Vagina (tissue), 2 donors: Measurements from ENCODE around the gene MBOAT2. TPM values are rescaled to one million over a fixed set of nuclear protein-coding genes. Genes with fewer than 3 reads are reported as not detected.
A peak's percentile ranks its signal among the peaks of the same experiment; 100 is the strongest.

Experiments used
- DNase-seq, 2 donors: peaks; one replicate each; pipeline ENCODE4 v3.0.0-alpha.2; 2017; ENCODE audit errors: extremely low spot score in 2 of 2
- H3K27ac ChIP-seq: fragments of 200-600 bp; sonication (generic); one replicate; pipeline ENCODE4 v1.5.1; 2019
- H3K27me3 ChIP-seq: fragments of 200-600 bp; sonication (generic); one replicate; pipeline ENCODE4 v1.5.1; 2019
- H3K36me3 ChIP-seq, 2 donors: fragments of 200-600 bp; sonication (generic); one replicate each; pipeline ENCODE4 v1.5.1; 2017 to 2019
- H3K4me1 ChIP-seq: fragments of 200-600 bp; sonication (generic); one replicate; pipeline ENCODE4 v1.5.1; 2019
- H3K4me3 ChIP-seq, 2 donors: fragments of 200-600 bp; sonication (generic); 1 replicate in 1 of 2; 2 replicates in 1 of 2; pipeline ENCODE4 v1.5.1; 2016 to 2019
- H3K9me3 ChIP-seq: fragments of 200-600 bp; sonication (generic); one replicate; pipeline ENCODE4 v1.5.1; 2019
- CTCF ChIP-seq, 3 experiments: fragments of 450-650 bp in 2 of 3; fragments of 200-600 bp in 1 of 3; sonication (generic) in 1 of 3; IDR thresholded peaks; one replicate each; pipeline ENCODE4 v1.5.1; 2017 to 2019; ENCODE audit warnings: antibody characterized with exemption in 3 of 3, mild to moderate bottlenecking in 2 of 3, moderate library complexity in 2 of 3
- POLR2A ChIP-seq, 2 donors: fragments of 450-650 bp; IDR thresholded peaks; one replicate each; pipeline ENCODE4 v1.6.1; 2017; ENCODE audit warnings: antibody characterized with exemption in 2 of 2, mild to moderate bottlenecking in 2 of 2, moderate library complexity in 2 of 2
- POLR2AphosphoS5 ChIP-seq, 2 donors: sonication (generic); formaldehyde crosslinking; IDR thresholded peaks; one replicate each; pipeline ENCODE4 v1.9.0; 2017; ENCODE audit warnings: antibody characterized with exemption in 2 of 2, mild to moderate bottlenecking in 2 of 2, low read depth in 1 of 2; ENCODE audit not compliant: insufficient read depth in 1 of 2
- intact Hi-C: fragments of 100-400 bp; cut with DNase I; formaldehyde crosslinking; loops from one replicate; pipeline ENCODE4 v1.15.1; 2023
- total RNA-seq: library from RNA; depleted of rRNA; stranded (reverse); fragments of >200 nt; gene quantifications from one replicate; pipeline ENCODE4 v1.2.3, GENCODE V29; 2016

The MBOAT2 gene
- total RNA-seq, 1 donor from 2014 or later = 32.9 TPM

GRCh38 chr2:8805278-8806210 lies 197.9 kb downstream of the MBOAT2 start:
- H3K27ac ChIP-seq = no peak overlapping the region
- intact Hi-C loops = no loop called here
- DNase-seq = no peak

GRCh38 chr2:8803658-8804379 lies 199.7 kb downstream of the MBOAT2 start:
- H3K36me3 ChIP-seq = peaks cover 0 to 64% of the 10 kb centered on the region in 2 donors

More at GRCh38 chr2:8805278-8806210, 197.9 kb downstream of the MBOAT2 start:
- TF ChIP-seq CTCF (IDR thresholded peaks at IDR 0.05) (no peak), POLR2A (IDR thresholded peaks at IDR 0.05) (no peak), POLR2AphosphoS5 (IDR thresholded peaks at IDR 0.05; ENCODE audit: insufficient read depth in 1 of 2, low read depth in 1 of 2) (no peak)
- Histone ChIP-seq H3K9me3 (no peaks in the 10 kb centered on the region), H3K36me3 (peaks cover 0 to 63% of the 10 kb centered on the region in 2 donors), H3K4me3 (no peak overlapping the region), H3K4me1 (no peaks in the 10 kb centered on the region), H3K27me3 (no peaks in the 10 kb centered on the region)

DNA sequence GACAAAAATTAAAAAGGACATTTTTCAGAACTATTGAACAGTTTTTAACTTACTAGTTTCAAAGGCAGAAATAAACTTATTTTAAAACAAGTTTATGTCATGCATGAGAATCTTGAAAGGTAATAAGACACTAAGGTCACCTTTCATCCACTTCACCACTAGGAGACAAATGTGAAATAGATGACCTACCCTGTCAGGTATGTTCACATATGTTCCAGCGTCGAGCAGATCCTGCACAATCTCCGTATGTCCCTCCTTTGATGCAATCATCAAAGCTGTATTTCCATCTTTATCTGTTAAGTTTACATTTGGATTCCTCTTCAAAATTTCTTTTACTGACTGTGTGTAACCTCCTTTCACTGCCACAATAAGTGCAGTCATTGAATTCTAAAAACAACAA lies 200.7 kb downstream of the MBOAT2 start:
- TF ChIP-seq POLR2A (IDR thresholded peaks at IDR 0.05) (no peak), POLR2AphosphoS5 (IDR thresholded peaks at IDR 0.05; ENCODE audit: insufficient read depth in 1 of 2, low read depth in 1 of 2) (no peak), CTCF (IDR thresholded peaks at IDR 0.05) (no peak)
- intact Hi-C loops = no loop called here
- no peak for DNase-seq
- Histone ChIP-seq H3K27ac (no peak overlapping the region), H3K4me1 (no peaks in the 10 kb centered on the region), H3K27me3 (no peaks in the 10 kb centered on the region), H3K9me3 (no peaks in the 10 kb centered on the region), H3K36me3 (peaks cover 0 to 60% of the 10 kb centered on the region in 2 donors), H3K4me3 (no peak overlapping the region)

More at GRCh38 chr2:8803658-8804379, 199.7 kb downstream of the MBOAT2 start:
- Histone ChIP-seq H3K9me3 (no peaks in the 10 kb centered on the region), H3K4me1 (no peaks in the 10 kb centered on the region), H3K4me3 (no peak overlapping the region), H3K27me3 (no peaks in the 10 kb centered on the region), H3K27ac (no peak overlapping the region)
- intact Hi-C loops = no loop called here
- TF ChIP-seq POLR2A (IDR thresholded peaks at IDR 0.05) (no peak), POLR2AphosphoS5 (IDR thresholded peaks at IDR 0.05; ENCODE audit: insufficient read depth in 1 of 2, low read depth in 1 of 2) (peak in 1 of 2 donors; percentile 72), CTCF (IDR thresholded peaks at IDR 0.05) (no peak)
- no peak for DNase-seq

Other genes starting within 250 kb of the MBOAT2 start
- gene KIDINS220, start 166.1 kb downstream of the MBOAT2 start, total RNA-seq = 67.8 TPM
- gene ASAP2, start 203.1 kb upstream of the MBOAT2 start, total RNA-seq = 36.3 TPM